Measurements from ENCODE around the gene SRM. TPM values are rescaled to one million over a fixed set of nuclear protein-coding genes. Genes with fewer than 3 reads are reported as not detected.
"Not testable (repeated sequence)": the region's sequence is repeated elsewhere in the genome, so short reads cannot be mapped to it uniquely, and the experiment has no call there.

SRM gene
- total RNA-seq, 1 donor, result 21.0 TPM

GRCh38 chr1:11044086-11044848 lies 15.6 kb downstream of the SRM start:
- Histone ChIP-seq H3K79me2 (ENCODE audit: insufficient read depth, low read length) (no peaks in the 10 kb centered on the region), H3K4me3 (ENCODE audit: insufficient read depth, low read length) (no peak overlapping the region)
- TF ChIP-seq CTCF (IDR thresholded peaks at IDR 0.05; ENCODE audit: extremely low read depth, low read depth, low read length), result no peak

GRCh38 chr1:11042995-11043874 lies 16.6 kb downstream of the SRM start:
- H3K4me3 ChIP-seq (ENCODE audit: insufficient read depth, low read length), result no peak overlapping the region
- no peaks in the 10 kb centered on the region for H3K9me3 ChIP-seq (ENCODE audit: low read depth, low read length)
- no peaks in the 10 kb centered on the region for H3K79me2 ChIP-seq (ENCODE audit: insufficient read depth, low read length)
- no peak overlapping the region for H2AFZ ChIP-seq (ENCODE audit: low read length)
- peak; percentile 62 for DNase-seq (ENCODE audit: insufficient read length, low spot score, missing footprints)
- H3K27me3 ChIP-seq (ENCODE audit: insufficient read depth, low read length), result peaks cover 4% of the 10 kb centered on the region
- no peak for TF ChIP-seq CTCF (IDR thresholded peaks at IDR 0.05; ENCODE audit: extremely low read depth, low read depth, low read length)
- no peaks in the 10 kb centered on the region for H4K20me1 ChIP-seq (ENCODE audit: insufficient read depth, low read length)
- no peaks in the 10 kb centered on the region for H3K36me3 ChIP-seq (ENCODE audit: insufficient read depth, low read length)
- no peak overlapping the region for H3K27ac ChIP-seq (ENCODE audit: low read depth, low read length)
- H3K4me2 ChIP-seq (ENCODE audit: insufficient read depth, low read length), result no peak overlapping the region
- H3K4me1 ChIP-seq (ENCODE audit: insufficient read depth, low read length), result no peaks in the 10 kb centered on the region

More at GRCh38 chr1:11044086-11044848, 15.6 kb downstream of the SRM start:
- Histone ChIP-seq H3K4me2 (ENCODE audit: insufficient read depth, low read length) (no peak overlapping the region), H3K9me3 (ENCODE audit: low read depth, low read length) (no peaks in the 10 kb centered on the region), H4K20me1 (ENCODE audit: insufficient read depth, low read length) (no peaks in the 10 kb centered on the region), H2AFZ (ENCODE audit: low read length) (no peak overlapping the region), H3K27me3 (ENCODE audit: insufficient read depth, low read length) (no peaks in the 10 kb centered on the region), H3K36me3 (ENCODE audit: insufficient read depth, low read length) (no peaks in the 10 kb centered on the region), H3K27ac (ENCODE audit: low read depth, low read length) (no peak overlapping the region), H3K4me1 (ENCODE audit: insufficient read depth, low read length) (no peaks in the 10 kb centered on the region)
- DNase-seq (ENCODE audit: insufficient read length, low spot score, missing footprints), result peak; percentile 58

GRCh38 chr1:11042065-11042464 lies 17.8 kb downstream of the SRM start:
- no peaks in the 10 kb centered on the region for H3K36me3 ChIP-seq (ENCODE audit: insufficient read depth, low read length)
- H3K27ac ChIP-seq (ENCODE audit: low read depth, low read length), result no peak overlapping the region
- TF ChIP-seq CTCF (IDR thresholded peaks at IDR 0.05; ENCODE audit: extremely low read depth, low read depth, low read length), result no peak
- H3K9me3 ChIP-seq (ENCODE audit: low read depth, low read length), result no peaks in the 10 kb centered on the region
- no peak for DNase-seq (ENCODE audit: insufficient read length, low spot score, missing footprints)
- H4K20me1 ChIP-seq (ENCODE audit: insufficient read depth, low read length), result no peaks in the 10 kb centered on the region
- H3K4me2 ChIP-seq (ENCODE audit: insufficient read depth, low read length), result no peak overlapping the region
- peaks cover 4% of the 10 kb centered on the region for H3K4me1 ChIP-seq (ENCODE audit: insufficient read depth, low read length)
- H2AFZ ChIP-seq (ENCODE audit: low read length), result no peak overlapping the region
- no peak overlapping the region for H3K4me3 ChIP-seq (ENCODE audit: insufficient read depth, low read length)
- H3K79me2 ChIP-seq (ENCODE audit: insufficient read depth, low read length), result no peaks in the 10 kb centered on the region
- peaks cover 10% of the 10 kb centered on the region for H3K27me3 ChIP-seq (ENCODE audit: insufficient read depth, low read length)

GRCh38 chr1:11041048-11041447 lies 18.8 kb downstream of the SRM start:
- no peak overlapping the region for H3K4me2 ChIP-seq (ENCODE audit: insufficient read depth, low read length)
- no peak overlapping the region for H2AFZ ChIP-seq (ENCODE audit: low read length)
- no peaks in the 10 kb centered on the region for H3K36me3 ChIP-seq (ENCODE audit: insufficient read depth, low read length)
- H4K20me1 ChIP-seq (ENCODE audit: insufficient read depth, low read length), result no peaks in the 10 kb centered on the region
- no peak for DNase-seq (ENCODE audit: insufficient read length, low spot score, missing footprints)
- peaks cover 4% of the 10 kb centered on the region for H3K4me1 ChIP-seq (ENCODE audit: insufficient read depth, low read length)
- H3K4me3 ChIP-seq (ENCODE audit: insufficient read depth, low read length), result no peak overlapping the region
- no peaks in the 10 kb centered on the region for H3K79me2 ChIP-seq (ENCODE audit: insufficient read depth, low read length)
- no peak overlapping the region for H3K27ac ChIP-seq (ENCODE audit: low read depth, low read length)
- no peak for TF ChIP-seq CTCF (IDR thresholded peaks at IDR 0.05; ENCODE audit: extremely low read depth, low read depth, low read length)
- peaks cover 10% of the 10 kb centered on the region for H3K27me3 ChIP-seq (ENCODE audit: insufficient read depth, low read length)
- H3K9me3 ChIP-seq (ENCODE audit: low read depth, low read length), result no peaks in the 10 kb centered on the region

- not testable (repeated sequence) for H3K27me3 ChIP-seq (ENCODE audit: insufficient read depth, low read length)
Measured at GRCh38 chr1:11040105-11040429, 19.8 kb downstream of the SRM start.

More at GRCh38 chr1:11040105-11040429, 19.8 kb downstream of the SRM start:
- not testable (repeated sequence) for H3K4me2 ChIP-seq (ENCODE audit: insufficient read depth, low read length); H3K79me2 ChIP-seq (ENCODE audit: insufficient read depth, low read length); H4K20me1 ChIP-seq (ENCODE audit: insufficient read depth, low read length); DNase-seq (ENCODE audit: insufficient read length, low spot score, missing footprints); H3K36me3 ChIP-seq (ENCODE audit: insufficient read depth, low read length); H3K4me1 ChIP-seq (ENCODE audit: insufficient read depth, low read length); H3K9me3 ChIP-seq (ENCODE audit: low read depth, low read length); H2AFZ ChIP-seq (ENCODE audit: low read length); H3K4me3 ChIP-seq (ENCODE audit: insufficient read depth, low read length); H3K27ac ChIP-seq (ENCODE audit: low read depth, low read length)

Data from osteoblast (primary cell).